ENCODE measurements around the gene MCF2L. TPM values are rescaled to one million over a fixed set of nuclear protein-coding genes. Genes with fewer than 3 reads are reported as not detected.

MCF2L gene
- total RNA-seq, 1 experiment from 2014 or later: 5.8 TPM

GRCh38 chr13:112999414-113000177 lies 30.6 kb downstream of the MCF2L start:
- peaks cover 11% of the 10 kb centered on the region for H3K27me3 ChIP-seq
- no peaks in the 10 kb centered on the region for H3K36me3 ChIP-seq
- DNase-seq: no peak
- H3K9me3 ChIP-seq: no peaks in the 10 kb centered on the region
- no peak overlapping the region for H3K4me3 ChIP-seq

- no peaks in the 10 kb centered on the region for H3K36me3 ChIP-seq
- H3K27me3 ChIP-seq: peaks cover 1% of the 10 kb centered on the region
- no peaks in the 10 kb centered on the region for H3K9me3 ChIP-seq
- DNase-seq: no peak
- H3K4me3 ChIP-seq: no peak overlapping the region
These were observed 31.6 kb downstream of the MCF2L start for GRCh38 chr13:113000575-113000974.

- H3K4me3 ChIP-seq: no peak overlapping the region
- H3K27me3 ChIP-seq: no peaks in the 10 kb centered on the region; the same call in 1 of the 2 replicates
- H3K9me3 ChIP-seq: no peaks in the 10 kb centered on the region
- no peaks in the 10 kb centered on the region for H3K36me3 ChIP-seq
- no peak for DNase-seq
These were observed 32.5 kb downstream of the MCF2L start for GRCh38 chr13:113001241-113002140.

DNA sequence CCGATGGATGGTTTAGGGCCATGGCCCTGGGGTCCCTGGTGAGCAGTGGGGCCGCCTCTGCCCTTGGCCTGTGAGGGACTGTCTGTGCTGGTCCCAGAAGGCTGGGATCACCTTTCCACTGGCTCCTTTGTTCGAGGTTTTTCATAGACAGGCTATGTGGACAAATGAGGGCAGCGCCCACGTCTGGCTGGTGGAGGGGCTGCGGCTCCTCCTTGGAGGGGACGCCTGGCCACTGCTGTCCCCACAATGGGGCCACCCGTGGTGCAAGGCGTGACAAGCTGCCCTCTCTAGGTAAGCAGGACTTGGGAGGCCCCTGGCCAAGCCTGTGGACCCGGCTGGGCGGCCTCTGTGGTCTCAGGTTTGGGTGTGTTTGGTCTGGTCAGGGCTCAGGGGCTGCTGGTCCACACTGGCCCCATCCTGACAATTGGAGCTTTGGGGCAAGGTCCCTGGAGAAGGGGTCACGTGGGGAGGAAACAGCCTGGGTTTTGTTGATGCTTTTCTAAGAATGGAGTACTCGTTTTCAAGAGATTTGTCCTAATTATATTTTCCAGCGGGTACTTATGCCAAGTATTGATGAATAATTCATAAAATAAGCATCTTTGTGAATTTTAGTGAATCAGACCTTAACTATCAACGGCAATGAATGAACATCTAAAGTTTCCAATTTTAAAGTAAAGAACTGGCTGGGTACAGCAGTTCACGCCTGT lies 33.3 kb downstream of the MCF2L start:
- H3K36me3 ChIP-seq: no peaks in the 10 kb centered on the region
- no peaks in the 10 kb centered on the region for H3K27me3 ChIP-seq
- H3K9me3 ChIP-seq: no peaks in the 10 kb centered on the region
- DNase-seq: no peak
- no peak overlapping the region for H3K4me3 ChIP-seq

- no peaks in the 10 kb centered on the region for H3K27me3 ChIP-seq
- H3K9me3 ChIP-seq: no peaks in the 10 kb centered on the region
- H3K4me3 ChIP-seq: no peak overlapping the region
- DNase-seq: no peak
- H3K36me3 ChIP-seq: no peaks in the 10 kb centered on the region
These were observed 33.9 kb downstream of the MCF2L start for GRCh38 chr13:113002913-113003290.

DNA sequence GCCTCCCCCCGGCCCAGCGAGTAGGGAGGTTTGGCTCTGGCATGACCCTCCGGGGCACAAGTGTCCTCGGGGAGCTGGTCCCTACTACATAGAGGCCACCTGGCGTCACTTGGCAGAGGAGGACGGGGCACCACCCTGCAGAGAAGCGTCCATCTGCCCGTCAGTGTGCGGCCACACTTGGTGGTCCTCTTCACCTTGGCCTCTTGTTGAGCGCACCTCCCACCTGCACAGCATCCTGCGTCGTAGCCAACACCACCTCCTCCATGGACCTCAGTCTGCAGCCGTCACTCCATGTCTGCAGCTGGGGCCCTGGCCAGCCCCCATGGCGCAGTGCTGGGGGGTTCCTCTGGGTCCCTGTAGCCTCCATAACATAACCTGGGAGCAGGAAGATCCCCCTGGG lies 35.1 kb downstream of the MCF2L start:
- no peaks in the 10 kb centered on the region for H3K27me3 ChIP-seq
- no peak overlapping the region for H3K4me3 ChIP-seq
- DNase-seq: no peak
- no peaks in the 10 kb centered on the region for H3K36me3 ChIP-seq
- H3K9me3 ChIP-seq: no peaks in the 10 kb centered on the region

GRCh38 chr13:113005076-113005865 lies 36.3 kb downstream of the MCF2L start:
- Histone ChIP-seq H3K9me3 (no peaks in the 10 kb centered on the region), H3K27me3 (no peaks in the 10 kb centered on the region), H3K36me3 (no peaks in the 10 kb centered on the region), H3K4me3 (no peak overlapping the region)
- DNase-seq: no peak

- H3K9me3 ChIP-seq: no peaks in the 10 kb centered on the region
- DNase-seq: no peak
- H3K36me3 ChIP-seq: no peaks in the 10 kb centered on the region
- no peak overlapping the region for H3K4me3 ChIP-seq
- H3K27me3 ChIP-seq: no peaks in the 10 kb centered on the region
These were observed 37.0 kb downstream of the MCF2L start for GRCh38 chr13:113005997-113006396.

- DNase-seq: no peak
- Histone ChIP-seq H3K36me3 (no peaks in the 10 kb centered on the region), H3K4me3 (no peak overlapping the region), H3K9me3 (no peaks in the 10 kb centered on the region), H3K27me3 (no peaks in the 10 kb centered on the region)
These were observed 37.6 kb downstream of the MCF2L start for GRCh38 chr13:113006660-113007059.

- H3K9me3 ChIP-seq: no peaks in the 10 kb centered on the region
- H3K27me3 ChIP-seq: no peaks in the 10 kb centered on the region
- H3K36me3 ChIP-seq: no peaks in the 10 kb centered on the region
- DNase-seq: no peak
- no peak overlapping the region for H3K4me3 ChIP-seq
These were observed 39.8 kb downstream of the MCF2L start for GRCh38 chr13:113008851-113009250.

GRCh38 chr13:113009743-113010509 lies 40.9 kb downstream of the MCF2L start:
- Histone ChIP-seq H3K4me3 (no peak overlapping the region), H3K9me3 (no peaks in the 10 kb centered on the region), H3K27me3 (no peaks in the 10 kb centered on the region), H3K36me3 (no peaks in the 10 kb centered on the region)
- no peak for DNase-seq

GRCh38 chr13:113010510-113010865 lies 41.5 kb downstream of the MCF2L start:
- H3K27me3 ChIP-seq: no peaks in the 10 kb centered on the region
- H3K9me3 ChIP-seq: no peaks in the 10 kb centered on the region
- no peak overlapping the region for H3K4me3 ChIP-seq
- H3K36me3 ChIP-seq: no peaks in the 10 kb centered on the region
- DNase-seq: no peak

- Histone ChIP-seq H3K9me3 (no peaks in the 10 kb centered on the region), H3K27me3 (peaks cover 4% of the 10 kb centered on the region; the same call in 1 of the 2 replicates), H3K36me3 (no peaks in the 10 kb centered on the region), H3K4me3 (no peak overlapping the region)
- DNase-seq: no peak
These were observed 44.3 kb downstream of the MCF2L start for GRCh38 chr13:113013303-113013702.

- peaks cover 12% of the 10 kb centered on the region; the same call in 1 of the 2 replicates for H3K27me3 ChIP-seq
- H3K4me3 ChIP-seq: no peak overlapping the region
- H3K36me3 ChIP-seq: no peaks in the 10 kb centered on the region
- no peaks in the 10 kb centered on the region for H3K9me3 ChIP-seq
- DNase-seq: no peak
These were observed 45.1 kb downstream of the MCF2L start for GRCh38 chr13:113013878-113014751.
